ENCODE measurements around the gene LSAMP.

LSAMP gene

DNA sequence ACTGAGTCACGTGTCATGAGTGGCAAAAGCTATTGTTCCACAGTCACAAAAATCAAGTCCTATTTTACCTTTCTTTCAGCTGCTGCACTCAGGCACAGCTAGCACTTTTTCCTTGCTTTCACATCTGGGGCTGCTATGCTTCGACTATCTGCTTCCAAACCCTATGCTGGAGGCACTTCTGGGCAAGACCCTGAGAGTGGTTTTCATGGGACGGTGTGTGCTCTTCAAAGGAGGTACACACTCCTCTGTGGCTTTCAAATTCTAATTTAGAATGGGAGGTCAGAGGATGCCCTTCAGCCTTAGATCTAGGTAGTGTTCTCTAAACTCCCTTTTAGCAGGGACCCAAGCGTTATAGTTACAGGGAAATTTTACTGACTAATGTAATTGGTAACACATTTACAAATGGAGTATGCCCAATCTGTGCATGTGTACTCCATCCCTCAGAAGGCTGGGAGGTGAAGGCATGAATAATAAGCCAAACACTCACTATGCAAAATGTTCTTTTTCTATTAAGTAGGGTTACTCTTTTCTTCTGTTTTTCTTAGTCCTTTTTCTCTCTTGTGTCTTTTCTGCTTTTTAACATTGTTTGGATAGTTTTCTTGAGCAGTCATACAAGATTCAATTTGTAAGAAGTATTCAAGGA is 188.3 kb downstream of the LSAMP start:
- Histone ChIP-seq H3K9ac (ENCODE audit: low read depth, low read length) (no peak overlapping the region), H3K36me3 (ENCODE audit: insufficient read depth, low read length) (no peaks in the 10 kb centered on the region), H3K4me2 (ENCODE audit: low read length) (no peak overlapping the region), H3K9me3 (replicated peaks; ENCODE audit: low read length) (no peaks in the 10 kb centered on the region), H3K4me1 (ENCODE audit: control insufficient read depth, insufficient read depth, low read length) (no peaks in the 10 kb centered on the region), H3K4me3 (ENCODE audit: low read length) (no peak overlapping the region), H3K27me3 (ENCODE audit: control insufficient read depth, insufficient read depth, low read length) (no peaks in the 10 kb centered on the region)

DNA sequence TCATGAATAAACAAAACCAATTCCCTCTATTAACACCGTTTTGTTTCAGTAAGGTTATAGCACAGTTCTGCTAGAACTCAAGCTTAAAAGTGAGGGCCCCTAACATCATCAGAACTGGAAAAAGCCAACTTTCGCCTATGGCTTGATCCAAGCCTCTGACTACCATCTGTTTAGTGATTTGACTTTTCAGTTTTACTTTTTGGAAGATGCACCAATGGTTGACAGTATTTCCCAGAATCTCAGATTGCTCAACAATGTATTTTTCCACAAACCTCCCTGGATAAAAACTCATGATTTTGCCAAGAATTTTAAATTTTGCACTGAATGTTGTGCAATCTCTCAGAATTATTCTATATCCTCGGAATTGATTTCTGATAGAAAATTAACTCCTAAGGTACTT is 190.7 kb downstream of the LSAMP start:
- H3K27me3 ChIP-seq (ENCODE audit: control insufficient read depth, insufficient read depth, low read length): no peaks in the 10 kb centered on the region
- no peak overlapping the region for H3K4me2 ChIP-seq (ENCODE audit: low read length)
- H3K9ac ChIP-seq (ENCODE audit: low read depth, low read length): no peak overlapping the region
- H3K4me3 ChIP-seq (ENCODE audit: low read length): no peak overlapping the region
- no peaks in the 10 kb centered on the region for H3K4me1 ChIP-seq (ENCODE audit: control insufficient read depth, insufficient read depth, low read length)
- H3K36me3 ChIP-seq (ENCODE audit: insufficient read depth, low read length): no peaks in the 10 kb centered on the region
- H3K9me3 ChIP-seq (replicated peaks; ENCODE audit: low read length): no peaks in the 10 kb centered on the region

- Histone ChIP-seq H3K4me2 (ENCODE audit: low read length) (no peak overlapping the region), H3K27me3 (ENCODE audit: control insufficient read depth, insufficient read depth, low read length) (no peaks in the 10 kb centered on the region), H3K4me1 (ENCODE audit: control insufficient read depth, insufficient read depth, low read length) (no peaks in the 10 kb centered on the region), H3K4me3 (ENCODE audit: low read length) (no peak overlapping the region), H3K36me3 (ENCODE audit: insufficient read depth, low read length) (no peaks in the 10 kb centered on the region), H3K9ac (ENCODE audit: low read depth, low read length) (no peak overlapping the region), H3K9me3 (replicated peaks; ENCODE audit: low read length) (no peaks in the 10 kb centered on the region)
Measured at GRCh38 chr3:116253511-116253910, 191.8 kb downstream of the LSAMP start.

- H3K36me3 ChIP-seq (ENCODE audit: insufficient read depth, low read length): no peaks in the 10 kb centered on the region
- H3K27me3 ChIP-seq (ENCODE audit: control insufficient read depth, insufficient read depth, low read length): no peaks in the 10 kb centered on the region
- H3K9me3 ChIP-seq (replicated peaks; ENCODE audit: low read length): no peaks in the 10 kb centered on the region
- H3K4me1 ChIP-seq (ENCODE audit: control insufficient read depth, insufficient read depth, low read length): no peaks in the 10 kb centered on the region
- H3K4me3 ChIP-seq (ENCODE audit: low read length): no peak overlapping the region
- no peak overlapping the region for H3K4me2 ChIP-seq (ENCODE audit: low read length)
- no peak overlapping the region for H3K9ac ChIP-seq (ENCODE audit: low read depth, low read length)
Measured at GRCh38 chr3:116247605-116248004, 197.7 kb downstream of the LSAMP start.

- Histone ChIP-seq H3K36me3 (ENCODE audit: insufficient read depth, low read length) (no peaks in the 10 kb centered on the region), H3K4me2 (ENCODE audit: low read length) (no peak overlapping the region), H3K4me1 (ENCODE audit: control insufficient read depth, insufficient read depth, low read length) (no peaks in the 10 kb centered on the region), H3K9ac (ENCODE audit: low read depth, low read length) (no peak overlapping the region), H3K27me3 (ENCODE audit: control insufficient read depth, insufficient read depth, low read length) (no peaks in the 10 kb centered on the region), H3K4me3 (ENCODE audit: low read length) (no peak overlapping the region), H3K9me3 (replicated peaks; ENCODE audit: low read length) (no peaks in the 10 kb centered on the region)
Measured at GRCh38 chr3:116246406-116246980, 198.8 kb downstream of the LSAMP start.

- Histone ChIP-seq H3K9me3 (replicated peaks; ENCODE audit: low read length) (no peaks in the 10 kb centered on the region), H3K27me3 (ENCODE audit: control insufficient read depth, insufficient read depth, low read length) (no peaks in the 10 kb centered on the region), H3K4me3 (ENCODE audit: low read length) (no peak overlapping the region), H3K4me2 (ENCODE audit: low read length) (no peak overlapping the region), H3K4me1 (ENCODE audit: control insufficient read depth, insufficient read depth, low read length) (no peaks in the 10 kb centered on the region), H3K36me3 (ENCODE audit: insufficient read depth, low read length) (no peaks in the 10 kb centered on the region), H3K9ac (ENCODE audit: low read depth, low read length) (no peak overlapping the region)
Measured at GRCh38 chr3:116242825-116243224, 202.5 kb downstream of the LSAMP start.

DNA sequence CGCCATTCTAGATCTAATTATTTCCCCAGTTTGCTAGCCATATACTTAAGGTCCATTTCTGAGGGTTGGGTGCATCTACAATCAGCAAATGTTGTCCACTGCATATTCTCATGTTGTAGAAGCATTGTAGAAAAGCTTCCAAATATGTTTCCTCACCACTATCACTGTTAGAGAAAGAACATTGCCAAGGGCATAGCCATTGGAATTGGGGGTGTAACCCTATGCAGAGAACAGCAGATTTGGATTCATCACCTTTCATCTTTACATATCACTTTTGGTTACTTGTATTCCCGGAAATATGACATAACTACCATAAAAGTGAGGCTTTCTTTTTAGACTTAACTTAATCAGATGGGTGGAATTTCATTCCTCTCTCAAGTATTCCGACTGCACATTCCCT is 203.6 kb downstream of the LSAMP start:
- Histone ChIP-seq H3K9me3 (replicated peaks; ENCODE audit: low read length) (no peaks in the 10 kb centered on the region), H3K9ac (ENCODE audit: low read depth, low read length) (no peak overlapping the region), H3K36me3 (ENCODE audit: insufficient read depth, low read length) (no peaks in the 10 kb centered on the region), H3K4me2 (ENCODE audit: low read length) (no peak overlapping the region), H3K4me3 (ENCODE audit: low read length) (no peak overlapping the region), H3K27me3 (ENCODE audit: control insufficient read depth, insufficient read depth, low read length) (no peaks in the 10 kb centered on the region), H3K4me1 (ENCODE audit: control insufficient read depth, insufficient read depth, low read length) (no peaks in the 10 kb centered on the region)

- no peaks in the 10 kb centered on the region for H3K27me3 ChIP-seq (ENCODE audit: control insufficient read depth, insufficient read depth, low read length)
- no peak overlapping the region for H3K9ac ChIP-seq (ENCODE audit: low read depth, low read length)
- no peak overlapping the region for H3K4me3 ChIP-seq (ENCODE audit: low read length)
- H3K9me3 ChIP-seq (replicated peaks; ENCODE audit: low read length): no peaks in the 10 kb centered on the region
- no peaks in the 10 kb centered on the region for H3K36me3 ChIP-seq (ENCODE audit: insufficient read depth, low read length)
- no peak overlapping the region for H3K4me2 ChIP-seq (ENCODE audit: low read length)
- no peaks in the 10 kb centered on the region for H3K4me1 ChIP-seq (ENCODE audit: control insufficient read depth, insufficient read depth, low read length)
Measured at GRCh38 chr3:116240261-116240660, 205.0 kb downstream of the LSAMP start.

DNA sequence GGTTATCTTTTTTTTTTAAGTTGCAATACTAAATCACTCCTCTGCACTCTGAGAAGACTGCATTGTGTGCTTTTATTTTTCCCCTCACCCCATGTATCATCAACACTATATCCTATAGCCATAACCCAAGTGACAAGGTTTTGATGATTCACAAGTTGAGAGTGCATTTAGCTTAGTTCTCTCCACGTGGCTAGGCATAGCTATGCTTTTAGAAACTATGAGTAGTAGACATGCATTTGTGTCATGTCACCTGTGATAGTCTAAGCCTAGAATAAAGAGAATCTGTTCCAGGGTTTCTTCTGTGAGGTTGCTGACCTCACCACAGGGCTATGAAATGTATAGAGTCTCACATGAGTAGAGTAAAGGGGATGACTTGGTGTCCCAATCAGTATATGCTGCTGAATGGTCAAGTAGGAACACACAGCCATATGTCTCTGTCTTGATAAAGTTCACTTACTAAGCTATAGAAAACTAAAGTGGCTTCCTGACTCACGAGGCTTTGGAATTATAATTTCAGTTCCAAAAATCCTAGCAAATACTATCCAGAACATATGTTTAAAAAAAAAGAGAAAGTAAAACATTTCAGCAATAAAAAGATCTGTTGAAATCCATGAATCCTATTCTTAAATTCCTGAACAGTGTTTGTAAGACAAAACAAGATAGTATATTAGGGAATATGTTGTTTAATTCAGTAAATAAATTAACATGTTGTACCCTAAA is 206.3 kb downstream of the LSAMP start:
- no peak overlapping the region for H3K9ac ChIP-seq (ENCODE audit: low read depth, low read length)
- H3K27me3 ChIP-seq (ENCODE audit: control insufficient read depth, insufficient read depth, low read length): no peaks in the 10 kb centered on the region
- no peaks in the 10 kb centered on the region for H3K36me3 ChIP-seq (ENCODE audit: insufficient read depth, low read length)
- H3K4me1 ChIP-seq (ENCODE audit: control insufficient read depth, insufficient read depth, low read length): no peaks in the 10 kb centered on the region
- H3K9me3 ChIP-seq (replicated peaks; ENCODE audit: low read length): no peaks in the 10 kb centered on the region
- no peak overlapping the region for H3K4me2 ChIP-seq (ENCODE audit: low read length)
- H3K4me3 ChIP-seq (ENCODE audit: low read length): no peak overlapping the region

DNA sequence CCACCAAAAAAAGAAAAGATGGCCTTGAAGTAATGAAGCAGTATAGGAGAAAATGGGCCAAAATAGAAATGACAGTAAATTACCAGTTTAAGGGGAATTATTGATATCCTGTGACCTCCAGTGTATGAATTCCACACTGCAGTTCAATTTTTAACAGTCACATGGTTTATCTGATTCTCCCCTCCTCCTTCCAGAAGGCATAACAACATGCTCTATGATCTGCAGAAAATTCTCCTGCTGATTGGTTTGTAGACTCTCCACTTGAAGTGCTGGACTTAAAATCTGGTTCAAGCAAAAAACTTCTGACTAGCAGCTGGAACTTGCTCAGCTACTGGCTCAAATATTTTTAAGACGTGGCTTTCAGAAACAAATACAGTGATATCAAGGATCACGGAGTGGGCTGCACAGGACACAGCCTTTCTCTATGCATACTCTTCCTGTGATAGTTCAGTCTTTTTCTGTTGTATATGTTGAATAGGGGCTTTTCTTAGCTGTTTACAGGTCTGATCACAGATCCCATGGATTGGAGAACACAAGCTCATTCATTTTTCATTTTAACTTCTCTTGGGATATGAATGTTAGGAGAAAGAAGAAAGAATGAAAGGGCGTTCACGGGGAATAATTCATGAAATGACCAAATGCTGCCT is 211.5 kb downstream of the LSAMP start:
- H3K4me3 ChIP-seq (ENCODE audit: low read length): no peak overlapping the region
- no peak overlapping the region for H3K9ac ChIP-seq (ENCODE audit: low read depth, low read length)
- H3K4me1 ChIP-seq (ENCODE audit: control insufficient read depth, insufficient read depth, low read length): no peaks in the 10 kb centered on the region
- H3K36me3 ChIP-seq (ENCODE audit: insufficient read depth, low read length): no peaks in the 10 kb centered on the region
- H3K9me3 ChIP-seq (replicated peaks; ENCODE audit: low read length): no peaks in the 10 kb centered on the region
- H3K27me3 ChIP-seq (ENCODE audit: control insufficient read depth, insufficient read depth, low read length): no peaks in the 10 kb centered on the region
- H3K4me2 ChIP-seq (ENCODE audit: low read length): no peak overlapping the region

DNA sequence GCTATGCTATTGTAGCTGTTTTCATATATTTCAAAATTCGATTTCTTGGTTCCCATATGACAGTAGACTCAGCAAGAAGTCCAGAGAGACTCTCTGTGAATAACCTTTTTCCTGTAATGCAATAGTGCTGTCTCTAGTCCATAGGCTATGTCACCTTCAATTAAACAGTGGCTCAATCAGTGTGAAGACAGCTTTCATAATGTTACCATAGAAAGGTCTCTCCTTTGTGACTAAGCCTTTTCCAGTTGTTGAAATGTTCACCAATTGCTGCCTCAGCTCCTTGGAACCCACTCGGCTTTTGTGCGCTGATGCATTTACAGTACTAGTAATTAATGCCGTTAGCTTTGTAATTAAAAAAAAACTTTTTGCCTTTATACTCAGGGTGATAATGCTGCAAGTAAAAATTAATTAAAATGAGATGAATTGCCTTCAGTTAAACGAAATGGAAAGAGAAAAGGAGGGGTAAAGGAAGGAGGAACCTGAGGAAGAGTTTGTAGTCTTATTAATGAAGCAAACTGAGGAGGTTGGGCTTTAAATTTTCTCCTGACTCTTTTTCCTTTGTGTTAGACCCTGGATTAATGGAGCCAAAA is 214.8 kb downstream of the LSAMP start:
- H3K27me3 ChIP-seq (ENCODE audit: control insufficient read depth, insufficient read depth, low read length): no peaks in the 10 kb centered on the region
- no peaks in the 10 kb centered on the region for H3K9me3 ChIP-seq (replicated peaks; ENCODE audit: low read length)
- H3K36me3 ChIP-seq (ENCODE audit: insufficient read depth, low read length): no peaks in the 10 kb centered on the region
- H3K4me3 ChIP-seq (ENCODE audit: low read length): no peak overlapping the region
- H3K4me2 ChIP-seq (ENCODE audit: low read length): no peak overlapping the region
- H3K4me1 ChIP-seq (ENCODE audit: control insufficient read depth, insufficient read depth, low read length): no peaks in the 10 kb centered on the region
- no peak overlapping the region for H3K9ac ChIP-seq (ENCODE audit: low read depth, low read length)
